Esophagus (tissue), 2 donors: ENCODE measurements around the gene DUSP12. TPM values are rescaled to one million over a fixed set of nuclear protein-coding genes. Genes with fewer than 3 reads are reported as not detected.

Experiments
- H3K27ac ChIP-seq, 2 donors: one replicate each; pipeline ENCODE4 v1.5.1; 2013; ENCODE audit warnings: low read depth in 2 of 2, mild to moderate bottlenecking in 2 of 2, inconsistent platforms in 1 of 2, low read length in 1 of 2, moderate library complexity in 1 of 2
- H3K27me3 ChIP-seq, 2 donors: one replicate each; pipeline ENCODE4 v1.6.1; 2013; ENCODE audit warnings: low read length in 2 of 2, control low read depth in 1 of 2, mild to moderate bottlenecking in 1 of 2; ENCODE audit not compliant: insufficient read depth in 2 of 2, control insufficient read depth in 1 of 2
- H3K36me3 ChIP-seq, 2 donors: one replicate each; pipeline ENCODE4 v1.6.1; 2013; ENCODE audit warnings: low read length in 1 of 2; ENCODE audit not compliant: control insufficient read depth in 2 of 2, insufficient read depth in 2 of 2
- H3K4me1 ChIP-seq, 2 donors: one replicate each; pipeline ENCODE4 v1.6.1; 2013; ENCODE audit warnings: low read length in 1 of 2; ENCODE audit not compliant: control insufficient read depth in 2 of 2, insufficient read depth in 2 of 2
- H3K4me3 ChIP-seq, 2 donors: one replicate each; pipeline ENCODE4 v1.5.1; 2013; ENCODE audit warnings: low read length in 2 of 2, mild to moderate bottlenecking in 2 of 2, low read depth in 1 of 2, moderate library complexity in 1 of 2
- H3K9me3 ChIP-seq, 2 donors: one replicate each; pipeline ENCODE4 v1.6.1; 2013; ENCODE audit warnings: mild to moderate bottlenecking in 2 of 2, low read depth in 1 of 2, low read length in 1 of 2, moderate library complexity in 1 of 2; ENCODE audit not compliant: control insufficient read depth in 2 of 2, insufficient read depth in 1 of 2
- WGBS, 2 donors: extraction: QIAGEN DNeasy Blood & Tissue Kit; methylation state at CpG; one replicate each; pipeline ENCODE4 v1.1.7; 2013; 5-methylcytosine and 5-hydroxymethylcytosine counted together
- polyA plus RNA-seq, 2 donors: library from polyadenylated mRNA; stranded (reverse); fragments of 200-250 nt; gene quantifications; one replicate each; pipeline ENCODE4 v1.2.3, GENCODE V29; 2013
- donor health status: healthy with polysubstance abuse.
- donor health status: Bipolar disorder and iron deficiency.

DUSP12 gene
- polyA plus RNA-seq, 2 donors = 6.5 to 14.5 TPM

GRCh38 chr1:161779393-161779792, 29.8 kb downstream of the DUSP12 start:
- H3K4me1 ChIP-seq = no peaks in the 10 kb centered on the region
- 89 to 91% methylated on average over 2 of the region's 2 CpGs for WGBS, 2 donors
- no peaks in the 10 kb centered on the region for H3K36me3 ChIP-seq
- H3K27me3 ChIP-seq = no peaks in the 10 kb centered on the region
- no peaks in the 10 kb centered on the region for H3K9me3 ChIP-seq
- no peak overlapping the region for H3K4me3 ChIP-seq
- no peak overlapping the region for H3K27ac ChIP-seq

- no peaks in the 10 kb centered on the region for H3K36me3 ChIP-seq
- H3K9me3 ChIP-seq = no peaks in the 10 kb centered on the region
- H3K27me3 ChIP-seq = no peaks in the 10 kb centered on the region
- H3K27ac ChIP-seq = no peak overlapping the region
- H3K4me3 ChIP-seq = no peak overlapping the region
- H3K4me1 ChIP-seq = no peaks in the 10 kb centered on the region
These were observed 32.4 kb downstream of the DUSP12 start for GRCh38 chr1:161781995-161782394.

- WGBS, 2 donors = 96 to 97% methylated on average over 4 of the region's 4 CpGs
- H3K27me3 ChIP-seq = no peaks in the 10 kb centered on the region
These were observed 33.3 kb downstream of the DUSP12 start for GRCh38 chr1:161782886-161783285.

GRCh38 chr1:161784968-161785367, 35.4 kb downstream of the DUSP12 start:
- H3K36me3 ChIP-seq = peaks cover 0 to 2% of the 10 kb centered on the region in 2 donors
- H3K9me3 ChIP-seq = no peaks in the 10 kb centered on the region
- no peak overlapping the region for H3K4me3 ChIP-seq
- WGBS, 2 donors = 80 to 91% methylated on average over 1 of the region's 1 CpG
- no peaks in the 10 kb centered on the region for H3K27me3 ChIP-seq
- no peaks in the 10 kb centered on the region for H3K4me1 ChIP-seq
- H3K27ac ChIP-seq = no peak overlapping the region

More at GRCh38 chr1:161782886-161783285, 33.3 kb downstream of the DUSP12 start:
- no peaks in the 10 kb centered on the region for H3K4me1 ChIP-seq
- H3K27ac ChIP-seq = no peak overlapping the region
- no peak overlapping the region for H3K4me3 ChIP-seq
- no peaks in the 10 kb centered on the region for H3K9me3 ChIP-seq
- peaks cover 0 to 2% of the 10 kb centered on the region in 2 donors for H3K36me3 ChIP-seq

GRCh38 chr1:161787355-161787754, 37.8 kb downstream of the DUSP12 start:
- Histone ChIP-seq H3K9me3 (no peaks in the 10 kb centered on the region), H3K4me3 (no peak overlapping the region), H3K36me3 (peaks cover under 1 to 2% of the 10 kb centered on the region in 2 donors), H3K27ac (no peak overlapping the region), H3K4me1 (no peaks in the 10 kb centered on the region), H3K27me3 (no peaks in the 10 kb centered on the region)
- 83 to 84% methylated on average over 4 of the region's 4 CpGs for WGBS, 2 donors

- Histone ChIP-seq H3K27ac (no peak overlapping the region), H3K4me3 (no peak overlapping the region), H3K36me3 (peaks cover 2 to 3% of the 10 kb centered on the region in 2 donors), H3K9me3 (no peaks in the 10 kb centered on the region), H3K4me1 (no peaks in the 10 kb centered on the region), H3K27me3 (no peaks in the 10 kb centered on the region)
- WGBS, 2 donors = 88 to 94% methylated on average over 4 of the region's 4 CpGs
These were observed 41.2 kb downstream of the DUSP12 start for GRCh38 chr1:161790587-161791317.

GRCh38 chr1:161791904-161792655, 42.5 kb downstream of the DUSP12 start:
- no peaks in the 10 kb centered on the region for H3K27me3 ChIP-seq
- H3K4me3 ChIP-seq = no peak overlapping the region
- H3K9me3 ChIP-seq = no peaks in the 10 kb centered on the region
- 77 to 80% methylated on average over 5 of the region's 5 CpGs for WGBS, 2 donors
- H3K36me3 ChIP-seq = peaks cover 2 to 3% of the 10 kb centered on the region in 2 donors
- no peaks in the 10 kb centered on the region for H3K4me1 ChIP-seq
- no peak overlapping the region for H3K27ac ChIP-seq

- H3K27me3 ChIP-seq = no peaks in the 10 kb centered on the region
- no peak overlapping the region for H3K27ac ChIP-seq
- H3K9me3 ChIP-seq = no peaks in the 10 kb centered on the region
- H3K4me3 ChIP-seq = no peak overlapping the region
- H3K36me3 ChIP-seq = peaks cover 0 to 3% of the 10 kb centered on the region in 2 donors
- WGBS, 2 donors = 37 to 41% methylated on average over 3 of the region's 3 CpGs
- no peaks in the 10 kb centered on the region for H3K4me1 ChIP-seq
These were observed 43.2 kb downstream of the DUSP12 start for GRCh38 chr1:161792740-161793139.

GRCh38 chr1:161799792-161800191, 50.2 kb downstream of the DUSP12 start:
- no peak overlapping the region for H3K27ac ChIP-seq
- no peaks in the 10 kb centered on the region for H3K4me1 ChIP-seq
- no peaks in the 10 kb centered on the region for H3K27me3 ChIP-seq
- H3K4me3 ChIP-seq = no peak overlapping the region
- peaks cover 0 to 3% of the 10 kb centered on the region in 2 donors for H3K36me3 ChIP-seq
- no peaks in the 10 kb centered on the region for H3K9me3 ChIP-seq
- WGBS, 2 donors = 99 to 100% methylated on average over 1 of the region's 1 CpG
